GM12874 (cell line): ENCODE results near the gene PGAP6.

ENCODE experiments used
- CTCF ChIP-seq: IDR thresholded peaks from 2 replicates; pipeline ENCODE4 v1.5.1; 2011; ENCODE audit warnings: low read depth, mild to moderate bottlenecking, control low read depth, low read length, moderate library complexity; ENCODE audit not compliant: insufficient read depth

Gene PGAP6

GRCh38 chr16:356741-357140 lies 25.0 kb downstream of the PGAP6 start:
- no peak for TF ChIP-seq CTCF

GRCh38 chr16:354971-355461 lies 26.8 kb downstream of the PGAP6 start:
- no peak for TF ChIP-seq CTCF

GRCh38 chr16:354291-354881 lies 27.4 kb downstream of the PGAP6 start:
- TF ChIP-seq CTCF: no peak

GRCh38 chr16:353404-354290 lies 28.1 kb downstream of the PGAP6 start:
- no peak for TF ChIP-seq CTCF

GRCh38 chr16:352547-353403 lies 29.0 kb downstream of the PGAP6 start, which contains the start of gene AXIN1:
AXIN1 (minus strand) TSS chr16:352723; CDS start chr16:347025, 5,698 bp downstream.
- peak; percentile 70 for TF ChIP-seq CTCF

- TF ChIP-seq CTCF: no peak
Measured at GRCh38 chr16:351804-352520, 29.8 kb downstream of the PGAP6 start.
